ENCODE measurements around the gene FBL. TPM values are rescaled to one million over a fixed set of nuclear protein-coding genes. Genes with fewer than 3 reads are reported as not detected.

The FBL gene
- total and polyA plus RNA-seq, 2 of the 4 experiments (the other 2 are of a cell fraction): 259 to 446 TPM

DNA sequence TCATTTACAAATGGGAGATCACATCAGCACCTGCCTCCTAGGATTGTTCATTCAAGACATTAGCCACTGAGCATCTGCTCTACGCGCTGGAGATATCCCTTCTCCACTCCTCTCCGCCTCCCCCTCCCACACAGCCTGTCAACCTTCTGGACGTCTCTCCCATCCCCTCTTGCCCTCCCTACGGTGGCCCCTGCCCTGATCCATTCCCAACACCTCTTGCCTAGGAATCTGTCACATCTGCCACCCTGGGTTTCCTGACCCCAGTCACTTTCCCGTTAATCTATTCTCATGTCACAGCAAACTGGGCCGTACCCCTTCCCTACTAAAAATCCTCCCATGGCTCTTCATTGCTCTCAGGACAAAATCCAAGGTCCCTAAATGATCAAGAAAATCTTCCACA is 22.5 kb downstream of the FBL start:
- Histone ChIP-seq H3K9ac (ENCODE audit: low read depth, low read length) (peak overlapping the region; percentile 81), H3K18ac (ENCODE audit: low read depth, low read length) (no peak overlapping the region)
- no peak for ATAC-seq (ENCODE audit: low read depth)

More for the DNA sequence above, 22.5 kb downstream of the FBL start:
- H3K4me2 ChIP-seq (ENCODE audit: low read depth, low read length): peak overlapping the region; percentile 82
- in situ Hi-C loops (cut with MboI; ENCODE audit: low sequenced_read_pairs) (no loop called here), intact Hi-C loops (cut with micrococcal nuclease) (loop anchor here (5.0 kb wide), 1 partner anchor 281 kb away; the partner anchor contains the start of gene EID2), dilution Hi-C loops (cut with HindIII; ENCODE audit: low sequenced_read_pairs, unreplicated experiment) (no loop called here)
- no peak overlapping the region for H2BK5ac ChIP-seq (ENCODE audit: low read depth, low read length, poor library complexity, severe bottlenecking)
- H2AFZ ChIP-seq (replicated peaks; ENCODE audit: low read length, poor library complexity): peak overlapping the region; percentile 65
- CTCF ChIA-PET: no interaction called here
- peak overlapping the region; percentile 80 for H3K14ac ChIP-seq (replicated peaks; ENCODE audit: low read depth, low read length)
- no TSS peak for BruUV-seq (replicated peaks)
- peak overlapping the region; percentile 60 for H3K4me3 ChIP-seq (ENCODE audit: insufficient read depth, low read depth, low read length)
- H3K4me1 ChIP-seq (ENCODE audit: control insufficient read depth, insufficient read depth, low read length): peaks cover 5% of the 10 kb centered on the region
- H2BK20ac ChIP-seq (ENCODE audit: low read depth, low read length): no peak overlapping the region
- H4K91ac ChIP-seq (ENCODE audit: insufficient read depth, low read depth, low read length): no peak overlapping the region; the same call in 1 of the 2 replicates
- H3K79me1 ChIP-seq (ENCODE audit: low read depth in 1 of 2, low read length in 2 of 2): peaks cover 8 to 16% of the 10 kb centered on the region in 2 experiments
- no peak overlapping the region for H2BK120ac ChIP-seq (ENCODE audit: low read depth, low read length)
- H2BK15ac ChIP-seq (ENCODE audit: low read depth, low read length): no peak overlapping the region
- POLR2A ChIA-PET (ENCODE audit: unreplicated experiment): no interaction called here
- H4K8ac ChIP-seq (ENCODE audit: low read depth in 2 of 2, low read length in 2 of 2): peak overlapping the region; percentile 36 to 73; a peak in 3 of 4 replicates
- H3K36me3 ChIP-seq (ENCODE audit: control insufficient read depth, insufficient read depth, low read length): peaks cover 19% of the 10 kb centered on the region; the same call in 1 of the 2 replicates
- H4K20me1 ChIP-seq (ENCODE audit: insufficient read depth, low read length): no peaks in the 10 kb centered on the region; the same call in 1 of the 2 replicates
- H3K27ac ChIP-seq (ENCODE audit: insufficient read depth, low read length): no peak overlapping the region
- H3K9me1 ChIP-seq (ENCODE audit: insufficient read depth, low read length): peaks cover 8% of the 10 kb centered on the region; the same call in 1 of the 2 replicates
- no peak for DNase-seq
- peak overlapping the region; percentile 61 for H3K56ac ChIP-seq (ENCODE audit: extremely low read depth, insufficient read depth, low read length)
- 0 out of 2 replicates have a peak overlapping the region, but pooled peaks have one; percentile 56 for H2AK5ac ChIP-seq (ENCODE audit: low read depth, low read length)
- H2AK9ac ChIP-seq (replicated peaks; ENCODE audit: low read depth, low read length, poor library complexity): peak overlapping the region; percentile 23
- WGBS, 2 experiments (ENCODE audit: extremely low coverage in 2 of 2, insufficient read length in 1 of 2): 32% methylated on average over 7 of the region's 7 CpGs; no CpG with 5 or more reads in 1 of the 2 experiments
- H3K23ac ChIP-seq (ENCODE audit: low read depth, low read length): peak overlapping the region; percentile 63; the same call in 1 of the 2 replicates
- H3K9me3 ChIP-seq (ENCODE audit: control insufficient read depth, insufficient read depth, low read length): no peaks in the 10 kb centered on the region
- no peaks in the 10 kb centered on the region for H3K27me3 ChIP-seq (ENCODE audit: control insufficient read depth, insufficient read depth, low read length)
- no peak overlapping the region for H3K4ac ChIP-seq (ENCODE audit: low read depth, low read length)
- H4K5ac ChIP-seq (ENCODE audit: low read depth, low read length): peak overlapping the region; percentile 5; the same call in 1 of the 2 replicates
- TF ChIP-seq MAFK (IDR thresholded peaks at IDR 0.05; ENCODE audit: low read depth, low read length) (no peak), MXI1 (IDR thresholded peaks at IDR 0.05; ENCODE audit: borderline replicate concordance, low read depth, low read length) (no peak), CHD1 (IDR thresholded peaks at IDR 0.05; ENCODE audit: low read depth, low read length) (no peak), RFX5 (IDR thresholded peaks at IDR 0.05; ENCODE audit: low read depth, low read length) (no peak), RAD21 (IDR thresholded peaks at IDR 0.05; ENCODE audit: low read length) (no peak), BHLHE40 (IDR thresholded peaks at IDR 0.05; ENCODE audit: low read depth, low read length) (no peak), RCOR1 (IDR thresholded peaks at IDR 0.05; ENCODE audit: insufficient replicate concordance, low read length) (no peak), CEBPB (IDR thresholded peaks at IDR 0.05; ENCODE audit: low read depth, low read length) (no peak), POLR2A (IDR thresholded peaks at IDR 0.05; ENCODE audit: low read depth, low read length) (no peak), NFE2L2 (IDR thresholded peaks at IDR 0.05; ENCODE audit: low read depth, low read length) (no peak), MAZ (IDR thresholded peaks at IDR 0.05; ENCODE audit: borderline replicate concordance, low read depth, low read length) (no peak), SMC3 (IDR thresholded peaks at IDR 0.05; ENCODE audit: low read depth, low read length) (no peak), FOS (IDR thresholded peaks at IDR 0.05; ENCODE audit: low read depth, low read length) (no peak)
- TF ChIP-seq, protein P1, sequence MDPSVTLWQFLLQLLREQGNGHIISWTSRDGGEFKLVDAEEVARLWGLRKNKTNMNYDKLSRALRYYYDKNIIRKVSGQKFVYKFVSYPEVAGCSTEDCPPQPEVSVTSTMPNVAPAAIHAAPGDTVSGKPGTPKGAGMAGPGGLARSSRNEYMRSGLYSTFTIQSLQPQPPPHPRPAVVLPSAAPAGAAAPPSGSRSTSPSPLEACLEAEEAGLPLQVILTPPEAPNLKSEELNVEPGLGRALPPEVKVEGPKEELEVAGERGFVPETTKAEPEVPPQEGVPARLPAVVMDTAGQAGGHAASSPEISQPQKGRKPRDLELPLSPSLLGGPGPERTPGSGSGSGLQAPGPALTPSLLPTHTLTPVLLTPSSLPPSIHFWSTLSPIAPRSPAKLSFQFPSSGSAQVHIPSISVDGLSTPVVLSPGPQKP (IDR thresholded peaks at IDR 0.05; ENCODE audit: borderline replicate concordance, low read depth, low read length): no peak
- TF ChIP-seq, protein P2, sequence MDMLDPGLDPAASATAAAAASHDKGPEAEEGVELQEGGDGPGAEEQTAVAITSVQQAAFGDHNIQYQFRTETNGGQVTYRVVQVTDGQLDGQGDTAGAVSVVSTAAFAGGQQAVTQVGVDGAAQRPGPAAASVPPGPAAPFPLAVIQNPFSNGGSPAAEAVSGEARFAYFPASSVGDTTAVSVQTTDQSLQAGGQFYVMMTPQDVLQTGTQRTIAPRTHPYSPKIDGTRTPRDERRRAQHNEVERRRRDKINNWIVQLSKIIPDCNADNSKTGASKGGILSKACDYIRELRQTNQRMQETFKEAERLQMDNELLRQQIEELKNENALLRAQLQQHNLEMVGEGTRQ (IDR thresholded peaks at IDR 0.05; ENCODE audit: low read depth, low read length): no peak
- TF ChIP-seq, protein P3, sequence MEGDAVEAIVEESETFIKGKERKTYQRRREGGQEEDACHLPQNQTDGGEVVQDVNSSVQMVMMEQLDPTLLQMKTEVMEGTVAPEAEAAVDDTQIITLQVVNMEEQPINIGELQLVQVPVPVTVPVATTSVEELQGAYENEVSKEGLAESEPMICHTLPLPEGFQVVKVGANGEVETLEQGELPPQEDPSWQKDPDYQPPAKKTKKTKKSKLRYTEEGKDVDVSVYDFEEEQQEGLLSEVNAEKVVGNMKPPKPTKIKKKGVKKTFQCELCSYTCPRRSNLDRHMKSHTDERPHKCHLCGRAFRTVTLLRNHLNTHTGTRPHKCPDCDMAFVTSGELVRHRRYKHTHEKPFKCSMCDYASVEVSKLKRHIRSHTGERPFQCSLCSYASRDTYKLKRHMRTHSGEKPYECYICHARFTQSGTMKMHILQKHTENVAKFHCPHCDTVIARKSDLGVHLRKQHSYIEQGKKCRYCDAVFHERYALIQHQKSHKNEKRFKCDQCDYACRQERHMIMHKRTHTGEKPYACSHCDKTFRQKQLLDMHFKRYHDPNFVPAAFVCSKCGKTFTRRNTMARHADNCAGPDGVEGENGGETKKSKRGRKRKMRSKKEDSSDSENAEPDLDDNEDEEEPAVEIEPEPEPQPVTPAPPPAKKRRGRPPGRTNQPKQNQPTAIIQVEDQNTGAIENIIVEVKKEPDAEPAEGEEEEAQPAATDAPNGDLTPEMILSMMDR (conservative IDR thresholded peaks at IDR 0.05; ENCODE audit: low read depth, low read length): no peak
